ENCODE results near the gene MYOG.

DNA sequence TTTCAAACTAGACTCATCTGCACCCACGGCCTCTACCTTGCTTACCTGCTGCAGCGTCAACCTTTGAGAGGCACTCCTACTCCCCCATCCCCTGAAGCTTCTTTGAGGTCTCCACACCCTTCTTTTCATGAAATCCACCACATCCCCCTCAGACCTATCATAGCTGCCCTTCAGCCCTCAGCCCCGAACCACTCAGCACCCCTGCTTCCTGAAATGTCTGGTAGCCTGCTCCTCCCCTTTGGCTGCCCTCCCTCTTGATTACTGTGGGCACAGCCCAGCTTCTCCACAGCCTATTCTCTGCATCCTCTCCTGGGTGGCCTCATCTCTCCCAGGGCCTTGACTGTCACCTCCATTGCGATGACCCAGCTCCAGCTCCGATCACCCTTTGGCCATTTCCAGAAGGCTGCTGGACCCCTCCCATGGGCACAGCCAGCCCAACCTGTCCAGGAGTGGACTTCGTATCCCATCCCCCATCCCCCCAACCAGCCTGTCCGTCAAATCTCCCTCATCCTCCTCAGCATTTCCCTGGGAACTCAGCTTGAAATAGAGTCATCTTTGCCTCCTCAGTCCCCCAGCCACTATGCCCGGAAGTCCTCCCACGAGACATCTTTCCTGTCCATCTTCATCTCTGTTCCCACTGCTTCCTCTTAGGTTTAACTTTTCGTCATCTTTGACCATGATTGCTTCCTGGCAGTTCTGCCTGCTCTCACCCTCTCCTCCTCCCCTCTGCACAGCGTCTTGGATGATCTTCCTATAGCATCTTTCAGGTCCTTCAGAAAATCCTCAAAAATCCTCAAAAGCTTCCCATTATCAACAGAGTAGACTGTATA is 35.6 kb upstream of the MYOG start:
- TF ChIP-seq, protein P1, sequence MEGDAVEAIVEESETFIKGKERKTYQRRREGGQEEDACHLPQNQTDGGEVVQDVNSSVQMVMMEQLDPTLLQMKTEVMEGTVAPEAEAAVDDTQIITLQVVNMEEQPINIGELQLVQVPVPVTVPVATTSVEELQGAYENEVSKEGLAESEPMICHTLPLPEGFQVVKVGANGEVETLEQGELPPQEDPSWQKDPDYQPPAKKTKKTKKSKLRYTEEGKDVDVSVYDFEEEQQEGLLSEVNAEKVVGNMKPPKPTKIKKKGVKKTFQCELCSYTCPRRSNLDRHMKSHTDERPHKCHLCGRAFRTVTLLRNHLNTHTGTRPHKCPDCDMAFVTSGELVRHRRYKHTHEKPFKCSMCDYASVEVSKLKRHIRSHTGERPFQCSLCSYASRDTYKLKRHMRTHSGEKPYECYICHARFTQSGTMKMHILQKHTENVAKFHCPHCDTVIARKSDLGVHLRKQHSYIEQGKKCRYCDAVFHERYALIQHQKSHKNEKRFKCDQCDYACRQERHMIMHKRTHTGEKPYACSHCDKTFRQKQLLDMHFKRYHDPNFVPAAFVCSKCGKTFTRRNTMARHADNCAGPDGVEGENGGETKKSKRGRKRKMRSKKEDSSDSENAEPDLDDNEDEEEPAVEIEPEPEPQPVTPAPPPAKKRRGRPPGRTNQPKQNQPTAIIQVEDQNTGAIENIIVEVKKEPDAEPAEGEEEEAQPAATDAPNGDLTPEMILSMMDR (conservative IDR thresholded peaks at IDR 0.05; ENCODE audit: low read length), result no peak
- TF ChIP-seq EZH2phosphoT487 (IDR thresholded peaks at IDR 0.05; ENCODE audit: borderline replicate concordance, low read depth, low read length), result no peak
